ENCODE results near the gene OXLD1. TPM values are rescaled to one million over a fixed set of nuclear protein-coding genes. Genes with fewer than 3 reads are reported as not detected.
A peak's percentile ranks its signal among the peaks of the same experiment; 100 is the strongest.

Gene OXLD1
- total and polyA plus RNA-seq, 8 donors: 9.4 to 57.2 (median 16.4) TPM

- no peaks in the 10 kb centered on the region for H3K27me3 ChIP-seq
- no peak for ATAC-seq
- no peak overlapping the region for H3K4me3 ChIP-seq
- TF ChIP-seq, protein P1, sequence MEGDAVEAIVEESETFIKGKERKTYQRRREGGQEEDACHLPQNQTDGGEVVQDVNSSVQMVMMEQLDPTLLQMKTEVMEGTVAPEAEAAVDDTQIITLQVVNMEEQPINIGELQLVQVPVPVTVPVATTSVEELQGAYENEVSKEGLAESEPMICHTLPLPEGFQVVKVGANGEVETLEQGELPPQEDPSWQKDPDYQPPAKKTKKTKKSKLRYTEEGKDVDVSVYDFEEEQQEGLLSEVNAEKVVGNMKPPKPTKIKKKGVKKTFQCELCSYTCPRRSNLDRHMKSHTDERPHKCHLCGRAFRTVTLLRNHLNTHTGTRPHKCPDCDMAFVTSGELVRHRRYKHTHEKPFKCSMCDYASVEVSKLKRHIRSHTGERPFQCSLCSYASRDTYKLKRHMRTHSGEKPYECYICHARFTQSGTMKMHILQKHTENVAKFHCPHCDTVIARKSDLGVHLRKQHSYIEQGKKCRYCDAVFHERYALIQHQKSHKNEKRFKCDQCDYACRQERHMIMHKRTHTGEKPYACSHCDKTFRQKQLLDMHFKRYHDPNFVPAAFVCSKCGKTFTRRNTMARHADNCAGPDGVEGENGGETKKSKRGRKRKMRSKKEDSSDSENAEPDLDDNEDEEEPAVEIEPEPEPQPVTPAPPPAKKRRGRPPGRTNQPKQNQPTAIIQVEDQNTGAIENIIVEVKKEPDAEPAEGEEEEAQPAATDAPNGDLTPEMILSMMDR (IDR thresholded peaks at IDR 0.05): no peak
- H3K4me1 ChIP-seq: peaks cover 14 to 25% (median 14%) of the 10 kb centered on the region in 3 donors
- intact Hi-C loops (cut with DNase I): no loop called here
- no peak for DNase-seq
- WGBS, 2 donors: 93 to 94% methylated on average over 17 of the region's 17 CpGs
- no peak overlapping the region for H3K27ac ChIP-seq
- no peak for FAIRE-seq
- no peaks in the 10 kb centered on the region for H3K9me3 ChIP-seq
- peaks cover 0 to 11% (median 0%) of the 10 kb centered on the region in 3 donors for H3K36me3 ChIP-seq
Observed at GRCh38 chr17:81706232-81706611, 39.8 kb upstream of the OXLD1 start.

GRCh38 chr17:81705518-81706231 lies 39.3 kb upstream of the OXLD1 start:
- H3K4me3 ChIP-seq: no peak overlapping the region
- 90 to 93% methylated on average over 30 of the region's 30 CpGs for whole genome bisulfite sequencing, 2 donors
- intact Hi-C loops (cut with DNase I): no loop called here
- no peaks in the 10 kb centered on the region for H3K27me3 ChIP-seq
- FAIRE-seq: no peak
- no peak overlapping the region for H3K27ac ChIP-seq
- TF ChIP-seq, protein P1 (IDR thresholded peaks at IDR 0.05): no peak
- ATAC-seq: no peak
- no peaks in the 10 kb centered on the region for H3K9me3 ChIP-seq
- H3K36me3 ChIP-seq: peaks cover 0 to 15% (median 4%) of the 10 kb centered on the region in 3 donors
- DNase-seq: no peak
- H3K4me1 ChIP-seq: peaks cover 8 to 23% (median 9%) of the 10 kb centered on the region in 3 donors

- TF ChIP-seq, protein P1 (IDR thresholded peaks at IDR 0.05): no peak
- Histone ChIP-seq H3K4me3 (peak overlapping the region; percentile 94 to 98 (median 96)), H3K27ac (peak overlapping the region; percentile 82 to 95 (median 87)), H3K9me3 (no peaks in the 10 kb centered on the region), H3K36me3 (peaks cover 0 to 19% (median 5%) of the 10 kb centered on the region in 3 donors), H3K27me3 (no peaks in the 10 kb centered on the region), H3K4me1 (peaks cover 5 to 22% (median 5%) of the 10 kb centered on the region in 3 donors)
- DNase-seq: peak in 1 of 6 donors; percentile 41
- intact Hi-C loops (cut with DNase I): no loop called here
- no peak for FAIRE-seq
- peak in 1 of 4 donors; percentile 20 for ATAC-seq
- WGBS, 2 donors: 14 to 15% methylated on average over 27 of the region's 27 CpGs
Observed at GRCh38 chr17:81703747-81704654, 37.6 kb upstream of the OXLD1 start.

GRCh38 chr17:81702934-81703746 lies 36.7 kb upstream of the OXLD1 start, which contains the start of gene MRPL12:
MRPL12 (plus strand) TSS chr17:81703367; CDS start chr17:81703502, 135 bp downstream.
- intact Hi-C loops (cut with DNase I): no loop called here
- DNase-seq (peak; percentile 91 to 97 (median 93)), ATAC-seq (peak; percentile 93 to 97 (median 96)), FAIRE-seq (no peak)
- peak within 1 kb of the TSS; percentile 94 to 98 (median 96) for H3K4me3 ChIP-seq
- no peaks in the 10 kb centered on the region for H3K27me3 ChIP-seq
- H3K27ac ChIP-seq: peak within 1 kb of the TSS; percentile 82 to 95 (median 87)
- H3K9me3 ChIP-seq: no peaks in the 10 kb centered on the region
- H3K36me3 ChIP-seq: peaks cover 0 to 20% (median 7%) of the 10 kb centered on the region in 3 donors
- peaks cover 5 to 22% (median 5%) of the 10 kb centered on the region in 3 donors for H3K4me1 ChIP-seq
- TF ChIP-seq, protein P1 (IDR thresholded peaks at IDR 0.05): peak in 2 of 4 donors; percentile 11 to 29
- WGBS, 2 donors: 0% methylated on average over 100 to 102 of the region's 102 CpGs

Data from pancreas (tissue), 10 donors.